ENCODE measurements around the gene FOXD3.
A peak's percentile ranks its signal among the peaks of the same experiment; 100 is the strongest.

Gene FOXD3

GRCh38 chr1:63362578-63362977 is 40.2 kb downstream of the FOXD3 start:
- no peak for DNase-seq

- no peak for DNase-seq
These were observed 40.6 kb downstream of the FOXD3 start for GRCh38 chr1:63363014-63363413.

- DNase-seq: no peak
These were observed 44.5 kb downstream of the FOXD3 start for GRCh38 chr1:63366908-63367214.

GRCh38 chr1:63367215-63368103 is 45.1 kb downstream of the FOXD3 start, which contains the start of gene ALG6:
Gene ALG6 (plus strand): TSS chr1:63367627. CDS start chr1:63370978, 3,351 bp downstream.
- peak; percentile 92 for DNase-seq

- no peak for DNase-seq
These were observed 45.8 kb downstream of the FOXD3 start for GRCh38 chr1:63368131-63368530.

All from NCI-H446 treated with DMSO at 0.1 percent for 48 hours (cell line).